Right atrium auricular region (tissue), 2 donors: Measurements from ENCODE around the gene COQ9. TPM values are rescaled to one million over a fixed set of nuclear protein-coding genes. Genes with fewer than 3 reads are reported as not detected.
"Not testable (repeated sequence)": the region's sequence is repeated elsewhere in the genome, so short reads cannot be mapped to it uniquely, and the experiment has no call there.

Experiments used
- DNase-seq: peaks from one replicate; pipeline ENCODE4 v3.0.0-alpha.2; 2019; ENCODE audit warnings: low spot score
- H3K27ac ChIP-seq, 2 donors: fragments of 200-600 bp; sonication (generic); 1 replicate in 1 of 2; 2 replicates in 1 of 2; pipeline ENCODE4 v1.5.1; 2016 to 2019
- H3K27me3 ChIP-seq, 2 donors: fragments of 200-600 bp; sonication (generic); one replicate each; pipeline versions ENCODE4 v1.5.1 to v1.6.0; 2017 to 2019
- H3K36me3 ChIP-seq: fragments of 200-600 bp; sonication (generic); one replicate; pipeline ENCODE4 v1.5.1; 2016
- H3K4me1 ChIP-seq, 2 donors: fragments of 200-600 bp; sonication (generic); one replicate each; pipeline versions ENCODE4 v1.5.1 to v1.6.0; 2017 to 2019
- H3K4me3 ChIP-seq, 2 donors: fragments of 200-600 bp; sonication (generic); 1 replicate in 1 of 2; 2 replicates in 1 of 2; pipeline ENCODE4 v1.5.1; 2017 to 2019; ENCODE audit warnings: mild to moderate bottlenecking in 1 of 2, moderate library complexity in 1 of 2
- H3K9me3 ChIP-seq, 2 donors: fragments of 200-600 bp; sonication (generic); one replicate each; pipeline ENCODE4 v1.5.1; 2019
- total RNA-seq, 2 donors: library from RNA; depleted of rRNA; stranded (reverse); fragments of >200 nt; gene quantifications; one replicate each; pipeline ENCODE4 v1.1.0, GENCODE V29; 2016
- TF ChIP-seq, protein P1 (sequence below), 2 donors: fragments of 200-600 bp; sonication (generic); IDR thresholded peaks; one replicate each; pipeline ENCODE4 v1.5.1; 2019; ENCODE audit warnings: antibody characterized with exemption in 2 of 2

Gene COQ9, protein sequence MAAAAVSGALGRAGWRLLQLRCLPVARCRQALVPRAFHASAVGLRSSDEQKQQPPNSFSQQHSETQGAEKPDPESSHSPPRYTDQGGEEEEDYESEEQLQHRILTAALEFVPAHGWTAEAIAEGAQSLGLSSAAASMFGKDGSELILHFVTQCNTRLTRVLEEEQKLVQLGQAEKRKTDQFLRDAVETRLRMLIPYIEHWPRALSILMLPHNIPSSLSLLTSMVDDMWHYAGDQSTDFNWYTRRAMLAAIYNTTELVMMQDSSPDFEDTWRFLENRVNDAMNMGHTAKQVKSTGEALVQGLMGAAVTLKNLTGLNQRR
- 100 to 1,000 TPM; 106 to 153 TPM for total RNA-seq

DNA sequence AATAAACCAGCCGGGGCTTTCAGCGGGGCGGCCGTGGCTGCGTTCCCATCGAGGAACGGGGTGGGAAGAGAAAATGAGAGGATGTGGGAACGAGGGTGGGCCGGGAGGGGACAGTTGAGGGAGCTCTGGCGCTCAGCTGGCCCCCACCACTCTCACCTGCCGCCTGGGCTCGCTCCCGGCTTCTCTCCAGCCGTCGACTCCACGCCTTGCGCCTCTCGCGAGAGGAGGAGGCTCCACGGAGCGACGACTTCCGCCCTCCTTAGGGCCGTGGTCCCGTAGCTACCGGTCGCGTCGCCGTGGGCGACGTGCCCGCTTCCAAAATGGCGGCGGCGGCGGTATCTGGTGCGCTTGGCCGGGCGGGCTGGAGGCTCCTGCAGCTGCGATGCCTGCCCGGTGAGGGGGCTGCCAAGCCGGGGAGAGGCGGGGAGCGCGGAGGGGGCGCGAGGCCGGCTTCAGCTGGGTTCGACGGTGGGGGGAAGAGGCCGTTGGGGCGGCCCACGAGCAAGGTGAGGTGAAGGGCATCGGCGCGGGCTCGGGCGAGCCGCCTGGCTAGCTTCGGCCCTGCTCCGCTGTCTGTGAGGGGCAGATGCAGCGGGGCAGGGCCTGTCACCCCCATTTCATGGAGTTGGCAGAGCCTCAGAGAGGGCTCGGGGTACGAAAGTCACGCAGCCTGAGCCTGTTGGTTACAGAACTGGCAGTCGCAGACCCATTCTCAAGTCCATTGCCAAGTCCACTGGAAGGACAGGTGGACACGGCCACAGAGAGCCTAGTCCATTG is at the start of gene COQ9, which contains the start of gene CIAPIN1:
TSS of gene COQ9 (plus strand) at position 294 of the 777 bp plus-strand sequence. CDS start at position 321, 27 bp downstream.
TSS of gene CIAPIN1 (minus strand) at position 200 of the 777 bp plus-strand sequence. CDS start 6,457 bp downstream, outside the sequence.
- Histone ChIP-seq H3K9me3 (no peaks in the 10 kb centered on the region), H3K4me1 (peaks cover 0 to 44% of the 10 kb centered on the region in 2 donors), H3K27me3 (no peaks in the 10 kb centered on the region), H3K4me3 (peak within 1 kb of the TSS; percentile 95 to 98), H3K27ac (peak within 1 kb of the TSS; percentile 96 to 98), H3K36me3 (peaks cover 16% of the 10 kb centered on the region)
- TF ChIP-seq, protein P1, sequence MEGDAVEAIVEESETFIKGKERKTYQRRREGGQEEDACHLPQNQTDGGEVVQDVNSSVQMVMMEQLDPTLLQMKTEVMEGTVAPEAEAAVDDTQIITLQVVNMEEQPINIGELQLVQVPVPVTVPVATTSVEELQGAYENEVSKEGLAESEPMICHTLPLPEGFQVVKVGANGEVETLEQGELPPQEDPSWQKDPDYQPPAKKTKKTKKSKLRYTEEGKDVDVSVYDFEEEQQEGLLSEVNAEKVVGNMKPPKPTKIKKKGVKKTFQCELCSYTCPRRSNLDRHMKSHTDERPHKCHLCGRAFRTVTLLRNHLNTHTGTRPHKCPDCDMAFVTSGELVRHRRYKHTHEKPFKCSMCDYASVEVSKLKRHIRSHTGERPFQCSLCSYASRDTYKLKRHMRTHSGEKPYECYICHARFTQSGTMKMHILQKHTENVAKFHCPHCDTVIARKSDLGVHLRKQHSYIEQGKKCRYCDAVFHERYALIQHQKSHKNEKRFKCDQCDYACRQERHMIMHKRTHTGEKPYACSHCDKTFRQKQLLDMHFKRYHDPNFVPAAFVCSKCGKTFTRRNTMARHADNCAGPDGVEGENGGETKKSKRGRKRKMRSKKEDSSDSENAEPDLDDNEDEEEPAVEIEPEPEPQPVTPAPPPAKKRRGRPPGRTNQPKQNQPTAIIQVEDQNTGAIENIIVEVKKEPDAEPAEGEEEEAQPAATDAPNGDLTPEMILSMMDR (IDR thresholded peaks at IDR 0.05): peak in 1 of 2 donors; percentile 17
- peak; percentile 92 for DNase-seq

DNA sequence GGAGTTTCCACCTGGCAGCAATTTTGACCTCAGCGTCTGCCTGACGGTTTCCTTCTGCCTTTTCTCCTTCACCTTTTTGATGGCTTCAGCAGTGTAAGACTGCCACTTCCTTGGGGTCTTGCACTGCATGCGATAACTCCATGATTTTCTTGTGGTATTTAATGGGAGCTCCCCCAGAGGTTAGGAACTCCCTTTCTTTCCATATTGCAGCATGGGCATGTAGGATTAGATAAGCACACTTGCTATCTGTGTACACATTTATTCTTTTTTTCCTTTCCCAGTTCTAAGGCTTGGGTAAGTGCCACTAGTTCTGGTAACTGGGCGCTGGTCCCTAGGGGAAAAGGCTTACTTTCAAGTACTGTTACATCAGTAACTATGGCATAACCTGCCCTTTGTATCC is 49.8 kb upstream of the COQ9 start:
- H3K27ac ChIP-seq, H3K9me3 ChIP-seq, DNase-seq, H3K4me1 ChIP-seq, H3K27me3 ChIP-seq, H3K36me3 ChIP-seq, H3K4me3 ChIP-seq: not testable (repeated sequence)

DNA sequence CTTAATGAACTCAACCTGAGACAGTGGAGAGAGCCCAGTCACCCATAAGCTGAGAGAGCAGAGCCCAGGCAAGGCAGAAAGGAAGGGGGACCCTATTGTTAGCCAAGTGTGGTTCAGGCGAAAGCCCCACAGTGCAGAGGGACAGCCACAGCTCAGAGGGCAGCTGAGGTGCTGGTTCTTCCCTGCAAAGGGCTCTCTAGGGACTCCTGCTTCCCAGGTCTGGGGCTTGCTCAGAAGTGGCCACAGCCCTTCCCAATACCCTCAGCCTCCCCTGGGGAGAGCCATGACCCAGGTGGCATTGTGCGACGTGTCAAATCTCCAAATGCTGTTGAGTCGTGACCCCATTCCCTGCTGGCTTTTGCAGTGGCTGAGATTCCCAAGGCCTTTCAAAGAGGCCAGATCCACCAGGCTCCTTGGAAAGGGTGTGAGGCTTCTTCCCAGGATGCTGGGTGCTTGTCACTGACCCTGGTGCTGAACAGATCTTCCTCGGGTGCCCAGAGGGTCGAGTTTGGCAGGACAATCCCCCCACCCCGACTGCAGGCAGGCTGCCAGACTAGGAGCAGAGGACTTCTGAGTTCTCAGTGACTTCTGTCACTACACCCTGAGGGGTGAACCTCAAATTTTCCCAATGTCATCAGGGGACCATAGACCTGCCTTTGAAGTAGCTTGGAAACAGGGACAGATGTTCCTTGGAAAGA is 45.2 kb upstream of the COQ9 start:
- TF ChIP-seq, protein P1 (IDR thresholded peaks at IDR 0.05): no peak
- Histone ChIP-seq H3K27ac (no peak overlapping the region), H3K9me3 (no peaks in the 10 kb centered on the region), H3K4me3 (no peak overlapping the region), H3K4me1 (no peaks in the 10 kb centered on the region), H3K36me3 (no peaks in the 10 kb centered on the region), H3K27me3 (no peaks in the 10 kb centered on the region)
- no peak for DNase-seq

DNA sequence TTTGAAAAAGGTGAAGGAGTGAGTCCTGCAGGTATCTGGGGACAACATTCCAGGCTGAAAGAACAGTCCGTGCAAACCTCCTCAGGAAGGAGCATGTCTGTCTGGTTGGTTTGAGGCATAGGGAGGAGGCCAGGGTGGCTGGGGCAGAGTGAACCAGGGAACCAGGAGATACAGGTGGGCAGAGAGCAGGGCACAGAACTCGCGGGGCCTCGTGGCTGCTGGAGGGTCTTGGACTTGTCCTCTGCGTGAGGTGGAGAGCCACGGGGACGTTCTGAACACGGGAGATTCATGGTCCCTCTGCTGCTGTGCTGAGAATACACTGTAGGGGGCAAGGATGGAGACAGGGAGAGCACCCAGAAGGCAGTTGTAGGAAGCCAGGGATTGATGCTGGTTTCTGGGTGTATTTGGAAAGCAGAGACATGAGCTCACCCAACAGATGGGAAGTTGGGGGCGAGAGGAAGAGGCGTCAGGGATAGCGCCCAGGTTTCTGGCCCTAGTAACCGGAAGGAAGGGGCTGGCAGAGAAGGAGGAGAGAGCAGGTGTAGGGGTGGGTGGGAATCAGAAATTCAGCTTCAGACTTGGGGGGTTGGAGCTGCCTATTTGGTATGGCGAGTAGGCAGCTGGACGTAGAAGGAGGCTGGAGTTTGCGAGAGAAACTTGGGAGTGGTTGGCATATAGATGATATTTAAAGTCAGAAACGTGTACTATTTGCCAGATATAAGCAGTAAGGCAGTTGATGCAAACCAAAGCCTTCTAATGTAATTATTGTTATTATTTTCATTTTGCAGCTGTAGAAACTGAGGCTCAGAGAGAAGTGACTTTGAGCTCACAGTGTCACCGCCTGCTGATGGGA is 43.1 kb upstream of the COQ9 start, which contains the start of gene CCL17:
TSS of gene CCL17 (plus strand) at position 803 of the 853 bp plus-strand sequence. CDS start 9,166 bp downstream, outside the sequence.
- TF ChIP-seq, protein P1 (IDR thresholded peaks at IDR 0.05): no peak
- Histone ChIP-seq H3K4me1 (peaks cover 0 to under 1% of the 10 kb centered on the region in 2 donors), H3K36me3 (no peaks in the 10 kb centered on the region), H3K27me3 (no peaks in the 10 kb centered on the region), H3K27ac (no peak within 1 kb of the TSS), H3K9me3 (no peaks in the 10 kb centered on the region), H3K4me3 (no peak within 1 kb of the TSS)
- DNase-seq: no peak

DNA sequence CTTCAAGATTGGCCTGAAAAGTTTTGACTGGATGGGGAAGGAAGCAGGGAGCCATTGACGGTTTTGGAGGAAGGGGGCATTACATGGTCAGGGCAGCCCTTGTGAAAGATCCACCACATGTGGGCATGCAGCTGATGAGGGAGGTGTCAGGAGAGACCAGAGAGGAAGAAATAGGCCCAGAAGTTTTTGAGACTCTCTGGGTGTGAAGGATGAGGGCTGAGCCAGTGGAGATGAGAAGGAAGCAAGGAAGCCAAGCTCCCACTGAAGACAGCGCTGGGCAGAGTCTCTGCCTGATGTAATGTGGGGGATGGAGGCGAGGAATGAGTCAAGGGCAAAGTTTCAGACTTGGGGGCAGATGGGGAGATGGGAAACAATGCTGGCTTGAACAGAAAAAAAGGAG is 42.2 kb upstream of the COQ9 start:
- Histone ChIP-seq H3K27ac (no peak overlapping the region), H3K36me3 (no peaks in the 10 kb centered on the region), H3K9me3 (no peaks in the 10 kb centered on the region), H3K27me3 (no peaks in the 10 kb centered on the region), H3K4me1 (peaks cover 0 to 9% of the 10 kb centered on the region in 2 donors), H3K4me3 (no peak overlapping the region)
- TF ChIP-seq, protein P1 (IDR thresholded peaks at IDR 0.05): no peak
- DNase-seq: no peak
